Esophagus squamous epithelium (tissue), 4 donors: ENCODE results near the gene ZNF846.
"Not testable (repeated sequence)": the region's sequence is repeated elsewhere in the genome, so short reads cannot be mapped to it uniquely, and the experiment has no call there.

ENCODE experiments used
- POLR2A ChIP-seq, 4 donors: fragments of 450-650 bp; IDR thresholded peaks; one replicate each; pipeline ENCODE4 v1.6.1; 2017; ENCODE audit warnings: antibody characterized with exemption in 4 of 4, mild to moderate bottlenecking in 4 of 4, moderate library complexity in 3 of 4
- TF ChIP-seq, protein P1 (sequence below), 6 experiments: fragments of 450-650 bp in 4 of 6; fragments of 200-600 bp in 2 of 6; sonication (generic) in 2 of 6; IDR thresholded peaks; one replicate each; pipeline ENCODE4 v1.5.1; 2016 to 2019; ENCODE audit warnings: antibody characterized with exemption in 6 of 6, mild to moderate bottlenecking in 4 of 6, moderate library complexity in 4 of 6

DNA sequence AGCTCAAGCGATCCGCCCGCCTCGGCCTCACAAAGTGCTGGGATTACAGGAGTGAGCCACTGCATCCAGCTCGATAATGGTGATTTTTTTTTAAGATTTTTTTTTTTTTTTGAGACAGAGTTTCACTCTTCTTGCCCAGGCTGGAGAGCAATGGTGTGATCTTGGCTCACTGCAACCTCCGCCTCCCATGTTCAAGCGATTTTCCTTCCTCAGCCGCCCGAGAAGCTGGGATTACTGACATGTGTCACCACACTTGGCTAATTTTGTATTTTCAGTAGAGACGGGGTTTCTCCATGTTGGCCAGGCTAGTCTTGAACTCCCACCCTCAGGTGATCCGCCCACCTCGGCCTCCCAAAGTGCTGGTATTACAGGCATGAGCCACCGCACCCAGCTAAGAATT lies 20.1 kb upstream of the ZNF846 start:
- not testable (repeated sequence) for TF ChIP-seq POLR2A (IDR thresholded peaks at IDR 0.05)
- TF ChIP-seq, protein P1, sequence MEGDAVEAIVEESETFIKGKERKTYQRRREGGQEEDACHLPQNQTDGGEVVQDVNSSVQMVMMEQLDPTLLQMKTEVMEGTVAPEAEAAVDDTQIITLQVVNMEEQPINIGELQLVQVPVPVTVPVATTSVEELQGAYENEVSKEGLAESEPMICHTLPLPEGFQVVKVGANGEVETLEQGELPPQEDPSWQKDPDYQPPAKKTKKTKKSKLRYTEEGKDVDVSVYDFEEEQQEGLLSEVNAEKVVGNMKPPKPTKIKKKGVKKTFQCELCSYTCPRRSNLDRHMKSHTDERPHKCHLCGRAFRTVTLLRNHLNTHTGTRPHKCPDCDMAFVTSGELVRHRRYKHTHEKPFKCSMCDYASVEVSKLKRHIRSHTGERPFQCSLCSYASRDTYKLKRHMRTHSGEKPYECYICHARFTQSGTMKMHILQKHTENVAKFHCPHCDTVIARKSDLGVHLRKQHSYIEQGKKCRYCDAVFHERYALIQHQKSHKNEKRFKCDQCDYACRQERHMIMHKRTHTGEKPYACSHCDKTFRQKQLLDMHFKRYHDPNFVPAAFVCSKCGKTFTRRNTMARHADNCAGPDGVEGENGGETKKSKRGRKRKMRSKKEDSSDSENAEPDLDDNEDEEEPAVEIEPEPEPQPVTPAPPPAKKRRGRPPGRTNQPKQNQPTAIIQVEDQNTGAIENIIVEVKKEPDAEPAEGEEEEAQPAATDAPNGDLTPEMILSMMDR (IDR thresholded peaks at IDR 0.05): not testable (repeated sequence)
